ENCODE measurements around the gene KRT86.
A peak's percentile ranks its signal among the peaks of the same experiment; 100 is the strongest.

The KRT86 gene

DNA sequence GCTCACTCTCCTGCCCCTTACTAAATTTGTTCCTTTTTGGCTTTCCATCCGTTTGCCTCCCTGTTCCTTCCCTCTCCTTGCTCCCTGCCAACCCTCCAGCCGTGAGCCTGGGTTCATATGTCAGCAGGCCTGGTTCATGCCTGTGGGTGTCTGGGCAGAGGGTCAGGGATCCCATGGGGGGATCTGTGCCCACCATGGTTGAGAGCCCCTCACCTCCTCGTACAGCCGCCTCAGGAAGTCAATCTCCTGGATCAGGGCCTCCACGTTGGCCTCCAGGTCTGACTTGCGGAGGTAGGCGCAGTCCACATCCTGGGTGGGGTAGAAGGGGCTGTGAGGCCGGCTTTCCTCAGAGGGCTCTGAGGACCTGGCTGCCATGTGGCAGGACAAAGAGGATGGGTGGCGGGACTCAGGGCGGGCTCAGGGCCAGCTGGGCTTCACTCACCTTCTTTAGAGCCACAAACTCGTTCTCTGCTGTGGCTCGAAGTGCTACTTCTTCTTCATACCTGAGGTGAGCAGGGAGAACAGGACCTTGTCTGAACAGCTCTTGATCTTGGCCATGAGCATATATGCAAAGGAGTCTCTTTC, 43.1 kb downstream of the KRT86 start:
- DNase-seq: no peak

DNA sequence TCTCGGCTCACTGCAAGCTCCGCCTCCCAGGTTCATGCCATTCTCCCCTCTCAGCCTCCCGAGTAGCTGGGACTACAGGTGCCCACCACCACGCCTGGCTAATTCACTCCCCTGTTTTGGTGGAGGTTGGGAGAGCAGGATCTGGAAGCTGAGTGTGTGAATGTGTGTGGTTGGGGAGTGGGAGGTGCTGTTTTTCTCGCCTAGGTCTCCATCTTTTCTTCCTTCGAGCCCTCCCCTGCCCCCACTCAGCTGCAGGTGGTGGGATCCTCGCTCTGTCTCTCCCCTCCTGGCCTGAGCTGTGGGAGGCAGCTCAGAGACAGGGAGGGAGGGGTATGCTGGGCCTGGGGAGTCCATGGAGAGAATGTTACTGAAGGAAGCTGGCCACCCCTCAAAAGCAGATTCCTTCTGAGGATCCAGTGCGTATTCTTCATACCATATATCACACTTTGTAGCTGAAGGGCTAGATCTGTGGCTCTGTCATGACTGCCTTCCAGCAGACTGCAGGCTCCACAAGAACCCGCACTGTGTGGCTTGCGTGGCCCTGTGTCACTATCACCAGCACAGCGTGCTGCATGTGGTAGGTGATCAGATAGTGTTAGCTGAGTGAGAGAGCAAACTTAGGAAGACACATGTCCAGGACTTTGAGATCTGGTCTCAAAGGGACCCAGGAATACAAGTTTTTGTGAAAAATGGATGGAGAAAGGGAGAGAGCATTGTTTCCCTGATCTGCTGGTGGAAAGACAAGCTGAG, 44.0 kb downstream of the KRT86 start:
- DNase-seq: no peak

DNA sequence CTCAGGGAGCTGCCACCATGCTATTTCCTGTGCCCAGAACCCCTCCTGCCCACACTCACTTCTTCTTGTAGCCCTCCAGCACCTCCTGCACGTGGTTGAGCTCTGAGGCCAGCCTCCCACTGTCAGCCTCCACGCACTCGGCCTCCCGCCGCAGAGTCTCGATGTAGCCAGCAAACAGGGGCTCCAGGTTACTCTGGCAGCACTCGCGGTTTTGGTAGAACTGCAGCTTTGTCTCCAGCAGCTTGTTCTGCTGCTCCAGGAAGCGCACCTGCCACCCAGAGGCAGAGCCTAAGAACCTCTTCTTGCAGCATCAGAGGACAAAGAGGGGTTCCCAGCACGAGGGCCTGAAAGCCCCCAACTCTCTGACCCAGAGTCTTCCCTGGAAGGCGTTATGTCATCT, 44.7 kb downstream of the KRT86 start:
- no peak for DNase-seq

DNA sequence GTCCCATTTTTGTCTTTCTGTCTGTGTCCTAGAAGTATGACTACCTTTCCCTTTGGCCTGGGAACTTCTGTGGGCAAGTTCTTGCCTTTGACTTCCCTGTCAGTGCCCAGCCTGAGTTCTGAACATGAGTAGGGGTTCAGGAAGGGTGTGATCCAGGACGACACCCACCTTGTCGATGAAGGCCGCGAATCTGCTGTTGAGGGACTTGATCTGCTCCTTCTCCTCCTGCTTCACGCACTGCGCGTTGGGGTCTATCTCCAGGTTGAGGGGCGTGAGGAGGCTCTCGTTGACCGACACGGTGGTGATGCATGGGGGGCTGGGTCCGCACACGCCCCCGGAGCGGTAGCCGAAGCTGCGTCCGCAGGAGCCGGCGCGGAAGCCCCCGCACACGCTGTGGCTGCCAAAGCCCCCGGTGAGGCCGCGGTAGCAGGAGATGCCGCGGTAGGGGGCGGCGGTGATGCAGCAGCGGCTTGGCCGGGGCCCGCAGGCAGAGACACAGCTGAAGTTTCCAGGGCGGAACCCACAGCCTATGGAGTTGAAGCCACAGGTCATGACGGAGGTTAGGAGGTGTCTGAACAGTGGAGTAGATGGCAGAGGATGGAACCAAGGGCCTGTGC, 46.4 kb downstream of the KRT86 start, which contains the start of gene KRT83:
TSS of gene KRT83 (minus strand) at position 615 of the 617 bp plus-strand sequence. CDS start at position 552, 63 bp downstream.
- DNase-seq: no peak

DNA sequence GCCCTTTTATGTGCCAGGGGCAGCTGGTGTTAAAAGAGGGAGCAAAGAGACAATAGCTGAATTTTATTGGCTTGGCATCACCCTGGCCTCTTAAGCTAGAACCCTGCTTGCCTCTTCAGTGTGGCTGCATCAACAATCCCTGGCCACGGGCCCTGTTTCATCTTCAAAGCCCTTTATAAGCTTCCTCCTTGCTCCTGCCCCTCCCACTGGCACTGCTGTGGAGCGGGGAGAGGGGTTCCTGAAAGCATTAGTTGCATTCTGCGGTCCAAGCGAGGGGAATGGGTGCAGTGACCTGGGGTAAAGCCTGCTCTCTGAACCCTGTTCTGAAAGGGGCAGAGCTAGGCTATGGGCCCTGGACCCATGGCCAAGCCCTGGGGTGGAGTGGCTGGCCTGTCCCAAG, 47.0 kb downstream of the KRT86 start:
- DNase-seq: no peak

DNA sequence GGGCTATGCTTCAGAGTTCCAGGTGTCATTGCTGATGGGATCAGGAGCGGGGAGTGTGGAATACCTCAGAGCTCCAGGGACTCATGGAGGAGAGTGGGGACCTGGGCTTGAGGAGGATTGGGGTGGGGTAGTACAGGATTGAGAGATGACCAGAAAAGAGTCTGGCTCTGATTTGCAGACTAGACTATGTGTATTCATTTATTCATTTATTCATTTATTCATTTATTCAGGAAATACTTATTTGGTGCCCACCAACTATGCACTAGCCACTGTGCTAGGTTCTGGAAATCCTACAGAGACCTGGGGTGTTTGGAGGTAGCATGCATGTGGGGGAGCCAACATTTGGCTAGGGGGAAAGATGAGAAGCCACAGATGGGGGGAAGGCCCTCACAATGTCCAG, 47.6 kb downstream of the KRT86 start:
- no peak for DNase-seq

DNA sequence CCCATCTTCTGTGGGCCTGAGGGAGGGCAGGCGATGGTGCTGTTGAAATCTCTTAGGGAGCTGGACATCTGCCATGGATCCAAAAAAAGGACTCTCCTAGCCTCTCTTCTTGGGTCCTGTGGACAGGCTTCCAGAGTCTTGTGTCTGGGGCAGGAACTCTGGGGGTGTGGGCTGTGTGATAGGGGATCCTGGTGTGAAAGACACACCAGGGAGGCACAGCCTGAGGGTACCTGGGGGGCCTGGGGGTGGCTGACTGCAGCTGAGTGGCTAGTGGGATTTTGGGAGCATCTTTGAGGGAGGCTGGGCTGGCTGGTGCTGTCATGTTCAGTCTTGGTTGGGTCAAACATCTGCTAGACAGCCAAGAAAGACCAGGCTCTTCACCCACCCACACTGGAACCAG, 48.6 kb downstream of the KRT86 start:
- no peak for DNase-seq

DNA sequence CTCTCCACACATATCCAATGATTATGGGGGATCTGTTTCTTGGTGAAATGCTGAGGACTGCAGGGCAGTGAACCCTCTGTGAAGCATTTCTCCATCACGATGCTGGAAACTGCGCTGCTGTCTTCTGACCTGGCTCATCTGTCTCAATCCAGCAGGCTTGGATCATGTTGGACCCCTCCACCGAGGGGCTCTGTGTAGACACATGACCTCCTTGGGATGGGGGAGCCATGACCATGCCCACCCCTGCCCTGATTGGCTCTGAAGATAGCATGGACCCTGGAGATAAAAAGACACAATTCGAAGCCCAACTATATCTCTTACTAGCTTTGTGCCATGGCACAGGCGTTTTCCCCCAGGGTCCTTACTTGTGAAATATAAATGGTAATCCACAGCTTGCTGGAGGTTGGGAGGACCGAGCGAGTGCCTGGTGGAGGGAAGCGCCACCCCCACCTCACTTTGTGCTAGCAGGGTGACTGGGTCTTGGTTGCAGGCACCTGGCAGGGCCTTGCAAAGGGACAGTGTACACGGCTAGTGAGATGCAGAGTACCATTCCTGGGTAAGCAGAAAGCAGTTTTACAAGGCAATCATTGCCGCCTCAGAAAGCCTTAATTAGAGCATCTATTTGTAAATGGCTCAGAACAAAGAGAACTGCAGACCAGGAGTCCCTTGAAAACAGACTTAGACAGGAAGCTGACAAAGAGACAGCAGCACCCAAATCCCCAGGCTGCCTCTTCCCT, 49.1 kb downstream of the KRT86 start:
- no peak for DNase-seq

DNA sequence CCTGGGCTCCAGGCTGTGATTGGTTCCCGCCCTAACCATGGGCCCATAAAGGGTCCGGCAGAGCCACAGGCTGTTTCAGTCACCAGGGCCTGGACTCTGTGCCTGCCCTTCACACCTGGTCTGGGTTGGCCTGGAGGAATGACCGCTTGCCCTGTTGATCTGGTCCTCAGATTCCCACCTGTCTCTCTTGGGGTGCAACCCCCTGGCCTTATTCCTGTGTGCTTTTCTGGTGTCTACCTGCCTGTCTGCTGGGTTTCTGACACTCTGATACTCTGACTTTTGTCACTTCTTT, 49.7 kb downstream of the KRT86 start:
- no peak for DNase-seq

DNA sequence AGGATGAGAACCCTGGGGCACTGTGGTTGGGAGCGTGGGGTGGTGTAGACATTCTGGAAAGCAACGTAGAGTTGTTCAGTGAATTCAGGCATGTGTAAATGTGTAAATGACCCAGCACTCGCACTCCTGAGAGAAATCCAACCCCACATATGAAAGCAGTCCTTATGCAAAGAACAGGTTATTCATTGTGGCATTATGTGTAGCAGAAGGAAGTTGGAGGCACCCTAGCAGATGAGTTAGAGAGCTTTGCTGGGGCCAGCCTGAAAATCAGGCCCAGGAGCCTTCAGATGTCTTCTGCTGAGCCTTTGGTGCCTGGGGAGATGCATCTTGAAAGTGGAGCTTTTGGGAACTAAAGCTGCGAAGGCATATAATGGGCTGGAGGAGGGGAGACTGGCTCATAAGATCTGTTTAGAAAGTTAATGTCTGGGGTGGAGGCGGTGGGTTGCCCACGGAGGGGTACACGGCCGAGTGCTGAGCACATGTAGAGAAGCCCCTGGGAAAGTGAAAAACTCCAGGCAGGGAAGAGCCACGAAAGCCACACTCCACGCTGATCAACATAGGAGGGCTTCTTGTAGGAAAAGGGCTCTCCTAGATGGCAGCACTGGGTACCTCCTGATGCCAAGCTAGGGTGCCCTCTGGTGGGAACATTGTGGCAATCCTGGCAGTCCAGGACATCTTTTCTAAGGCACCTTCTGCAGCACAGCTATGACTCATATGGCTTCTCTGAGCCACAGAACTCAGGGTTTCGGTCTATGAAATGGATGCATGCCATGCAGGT, 52.8 kb downstream of the KRT86 start:
- DNase-seq: peak; percentile 87

DNA sequence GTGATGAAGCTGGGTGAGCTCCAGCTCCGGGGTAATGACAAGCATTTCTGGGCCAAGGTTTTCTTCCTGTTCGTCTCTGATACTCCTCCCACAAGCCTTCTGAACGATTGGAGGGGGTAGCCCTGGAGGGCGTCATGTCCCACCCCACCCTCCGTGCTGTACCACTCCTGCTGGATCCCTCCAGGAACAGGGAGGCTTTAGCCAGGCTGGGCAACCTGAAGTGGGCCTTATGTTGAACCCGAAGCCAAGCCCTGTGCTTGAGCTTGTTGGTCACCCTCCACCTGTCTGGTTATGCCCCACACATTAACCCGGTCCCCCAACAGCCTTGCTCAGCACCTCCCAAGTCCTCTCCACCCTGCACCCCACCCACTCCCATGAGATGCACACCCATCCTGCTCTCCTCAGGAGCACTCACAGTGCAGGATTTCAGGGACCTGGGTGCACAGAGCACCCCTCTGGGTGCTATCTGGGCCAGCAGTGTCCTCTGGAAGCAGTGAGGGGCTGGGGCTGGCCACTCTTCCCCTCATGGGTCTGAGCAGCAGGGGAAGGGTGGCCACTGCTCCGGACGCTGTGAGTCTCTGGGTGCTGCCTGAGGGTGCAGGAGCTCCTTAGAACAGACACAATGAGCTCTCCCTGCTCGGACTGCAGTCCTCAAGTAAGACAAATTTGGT, 53.5 kb downstream of the KRT86 start:
- DNase-seq: no peak

DNA sequence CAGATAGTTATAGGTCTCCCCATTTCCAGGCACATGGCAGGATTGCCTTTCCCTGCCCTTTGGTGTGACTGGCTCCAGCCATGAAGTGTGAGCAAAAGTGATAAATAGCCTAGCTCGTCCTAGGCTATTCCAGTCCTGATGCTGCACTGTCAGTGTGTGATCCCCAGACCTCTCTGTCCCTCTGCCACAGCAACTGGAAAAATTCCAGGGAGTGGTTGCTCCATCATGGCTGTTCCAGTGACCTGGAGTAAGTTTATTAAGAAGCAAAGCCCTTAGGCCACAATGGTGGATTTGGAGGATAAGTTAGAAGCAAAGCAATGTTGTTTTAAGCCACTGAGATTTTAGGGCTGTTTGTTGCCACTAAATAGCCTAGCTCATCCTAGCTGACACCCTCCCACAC, 56.6 kb downstream of the KRT86 start:
- DNase-seq: no peak

DNA sequence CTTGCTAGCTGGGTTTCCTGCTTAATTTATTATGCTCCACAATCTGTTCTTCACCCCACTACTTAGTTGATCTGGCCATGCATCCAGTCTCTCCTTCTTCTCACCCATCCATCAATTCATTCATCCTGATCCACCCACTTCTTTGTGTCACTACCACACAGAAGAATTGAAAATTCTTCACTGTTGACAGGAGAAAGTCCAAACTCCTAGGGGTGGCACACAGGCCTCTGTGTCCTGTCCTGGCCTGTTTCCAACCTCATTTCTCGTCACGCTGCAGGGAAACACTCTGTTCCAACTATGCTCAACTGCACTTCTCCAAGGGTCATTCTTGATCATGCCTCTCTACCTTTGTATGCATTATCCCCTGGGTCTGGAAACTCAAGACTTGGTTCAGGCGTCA, 57.4 kb downstream of the KRT86 start:
- DNase-seq: no peak

DNA sequence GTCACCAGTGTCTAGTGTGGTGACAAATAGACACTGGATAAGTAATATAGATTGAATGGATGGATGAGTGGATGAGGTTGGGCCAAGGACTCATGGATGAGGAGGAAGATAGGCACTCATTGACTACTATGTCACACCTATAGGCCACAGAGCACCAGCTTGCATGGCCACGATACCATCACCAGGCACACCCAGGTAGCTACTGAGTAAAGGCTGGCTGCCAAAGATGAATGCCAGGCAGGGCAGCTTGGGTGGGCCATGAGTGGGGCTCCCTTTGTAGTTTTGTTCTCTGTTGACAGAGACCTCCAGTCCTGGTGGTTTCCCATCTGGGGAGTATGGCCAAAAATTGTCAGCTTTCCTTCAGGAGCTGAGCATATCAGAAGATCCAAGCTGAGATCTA, 57.9 kb downstream of the KRT86 start:
- no peak for DNase-seq

DNA sequence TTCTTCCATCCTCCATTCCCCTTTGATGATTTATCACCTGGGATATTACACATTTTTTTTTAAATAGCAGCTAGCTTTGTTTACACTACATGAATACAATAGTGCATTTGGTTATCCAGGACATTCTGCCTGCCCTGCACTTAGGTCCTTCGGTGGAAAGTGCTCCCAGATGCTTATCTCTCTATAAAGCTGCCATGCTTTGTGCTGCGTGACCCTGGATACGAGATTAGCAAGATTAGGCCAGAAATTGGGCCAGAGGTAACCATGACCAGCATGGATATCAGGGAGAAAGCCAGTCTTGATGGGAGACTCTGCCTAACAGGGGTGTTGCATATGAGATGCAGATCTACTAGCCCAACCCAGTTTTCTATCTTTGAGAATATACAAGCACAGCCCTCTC, 58.9 kb downstream of the KRT86 start:
- DNase-seq: no peak

DNA sequence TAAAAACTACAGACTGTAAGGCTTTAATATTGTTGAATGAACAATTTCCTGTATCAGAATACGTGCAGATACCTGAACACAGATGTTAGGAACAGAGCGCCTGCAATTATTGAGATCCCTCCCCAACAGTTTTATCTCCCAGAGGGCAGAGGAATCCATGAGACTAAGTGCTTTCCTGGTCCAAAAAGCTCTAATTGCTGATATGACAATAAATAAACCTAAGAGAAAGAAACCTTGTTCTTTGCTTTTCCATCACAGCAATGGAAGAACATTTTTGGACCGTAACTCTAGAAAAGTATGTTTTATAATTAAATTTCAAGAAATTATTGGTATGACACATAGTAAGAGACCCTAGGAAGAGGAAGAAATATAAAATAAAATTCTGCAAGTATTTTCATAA, 59.7 kb downstream of the KRT86 start:
- DNase-seq: no peak

DNA sequence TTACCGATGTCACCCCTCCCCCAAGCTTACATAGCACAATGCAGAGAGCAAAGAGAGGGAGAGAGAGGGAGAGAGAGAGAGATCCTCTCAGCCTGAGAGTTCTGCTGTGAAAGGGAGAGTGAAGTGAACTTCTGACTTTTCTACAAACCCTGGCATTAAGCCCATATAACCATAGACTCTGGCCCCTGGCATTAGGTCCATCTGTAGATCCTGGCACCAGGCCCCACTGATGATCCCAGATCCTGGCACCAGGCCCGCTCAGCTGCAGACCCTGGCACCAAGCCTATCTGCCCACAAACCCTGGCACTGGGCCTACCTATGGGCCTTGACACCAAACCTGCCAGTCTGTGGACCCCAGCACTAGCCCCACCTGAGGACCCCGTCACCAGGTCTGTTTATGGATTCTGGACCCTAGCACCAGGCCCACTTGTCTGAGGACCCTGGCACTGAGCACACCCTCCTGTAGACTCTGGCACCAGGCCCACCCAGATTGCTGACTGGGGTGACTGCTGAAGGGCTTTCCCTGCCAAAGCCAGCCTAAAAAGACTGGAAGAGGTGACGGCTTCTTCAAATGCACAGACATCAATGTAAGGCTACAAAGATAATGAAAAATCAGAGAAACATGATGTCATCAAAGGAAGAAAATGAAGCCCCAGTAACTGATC, 61.3 kb downstream of the KRT86 start:
- DNase-seq: peak; percentile 19

DNA sequence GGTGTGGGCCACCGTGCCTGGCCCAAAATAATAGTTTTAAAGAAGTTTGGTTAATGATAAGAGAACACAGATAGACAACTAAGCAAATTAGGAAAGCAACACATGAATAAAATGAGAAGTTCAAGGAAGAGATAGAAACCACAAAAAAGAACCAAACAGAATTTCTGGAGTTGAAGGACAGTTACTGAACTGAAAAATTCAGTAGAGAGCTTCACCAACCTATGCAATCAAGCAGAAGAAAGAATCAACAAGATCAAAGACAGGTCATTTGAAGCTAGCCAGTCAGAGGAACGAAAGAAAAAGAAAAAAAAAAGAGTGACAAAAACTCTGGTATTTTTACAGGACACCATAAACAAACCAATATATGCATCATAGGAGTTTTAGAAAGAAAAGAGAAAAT, 62.2 kb downstream of the KRT86 start:
- no peak for DNase-seq

DNA sequence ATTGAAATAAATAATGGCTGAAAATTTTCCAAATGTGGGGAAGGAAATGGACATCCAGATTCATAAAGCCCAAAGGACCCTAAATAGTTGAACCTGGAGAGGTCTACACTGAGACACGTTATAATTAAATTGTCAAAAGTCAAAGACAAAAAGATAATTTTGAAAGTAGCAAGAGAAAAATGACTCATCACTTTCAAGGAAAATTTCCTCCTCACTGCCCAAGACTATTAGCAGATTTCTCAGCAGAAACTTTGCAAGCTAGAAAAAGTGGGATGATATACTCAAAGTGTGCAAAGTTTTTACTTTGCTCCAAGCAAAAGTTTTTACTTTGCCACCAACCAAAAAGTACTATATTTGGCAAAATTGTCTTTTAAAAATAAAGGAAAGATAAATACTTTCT, 62.6 kb downstream of the KRT86 start:
- DNase-seq: no peak

DNA sequence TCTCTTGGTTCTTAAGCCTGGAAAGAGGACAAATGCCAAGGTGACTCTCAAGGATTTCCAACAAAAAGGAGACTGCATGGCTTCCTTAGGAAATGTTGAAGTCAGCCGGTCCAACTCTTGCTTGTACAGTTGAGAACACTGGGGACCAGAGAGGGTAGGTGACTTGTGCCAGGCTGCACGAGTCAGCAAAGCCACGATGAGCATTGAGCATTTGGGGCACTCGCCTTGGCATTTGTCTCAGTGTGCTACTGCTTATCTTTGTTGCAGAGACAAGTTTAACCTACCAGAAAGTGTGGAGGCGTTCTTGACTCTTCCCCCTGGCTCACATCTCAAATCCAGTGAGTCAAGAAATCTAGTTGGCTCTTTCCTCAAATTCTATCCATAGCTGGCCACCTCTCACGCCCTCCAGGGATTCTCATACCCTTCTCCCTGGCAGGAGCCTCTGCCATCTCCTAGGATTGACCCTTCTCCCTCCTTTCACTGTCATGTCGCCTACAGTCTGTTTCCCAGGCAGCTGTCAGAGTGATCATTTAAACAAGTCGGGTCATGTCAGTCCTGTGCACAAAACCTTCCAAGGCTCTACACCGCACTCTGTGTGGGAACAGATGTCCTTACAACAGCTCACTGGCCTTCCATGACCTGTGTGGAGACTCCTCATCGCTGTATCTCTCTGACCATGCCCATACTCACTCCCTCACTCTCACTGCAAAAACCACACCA, 64.0 kb downstream of the KRT86 start:
- peak; percentile 6 for DNase-seq

DNA sequence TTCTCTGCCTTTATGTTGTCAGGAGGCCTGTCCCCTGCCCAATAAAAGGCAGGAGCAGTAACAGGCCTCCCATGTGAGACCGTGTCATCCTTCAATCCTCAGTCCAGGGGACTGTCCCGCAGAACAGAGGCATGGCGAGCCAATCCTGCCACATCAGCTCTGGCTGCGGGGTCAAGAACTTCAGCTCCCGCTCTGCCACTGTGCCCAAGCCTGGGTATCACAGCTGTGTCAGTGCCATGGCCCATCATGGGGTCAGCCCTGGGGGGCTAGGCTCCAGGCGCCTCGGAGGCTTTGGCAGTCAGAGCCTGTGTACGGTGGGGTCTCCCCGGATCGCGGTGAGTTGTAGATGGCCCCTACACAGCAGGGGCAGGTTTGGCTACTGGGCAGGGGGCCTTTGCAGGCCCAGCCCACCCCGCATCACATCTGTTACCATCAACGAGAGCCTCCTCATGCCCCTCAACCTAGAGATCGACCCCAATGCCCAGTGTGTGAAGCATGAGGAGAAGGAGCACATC, 66.7 kb downstream of the KRT86 start:
- DNase-seq: no peak
